K562 (cell line): ENCODE measurements around the gene SLC13A1.

Source experiments
- CTCF ChIP-seq, 3 experiments: IDR thresholded peaks in 2 of 3; conservative IDR thresholded peaks in 1 of 3; 2 replicates each; pipeline ENCODE4 v1.5.1; 2011 to 2012; ENCODE audit warnings: low read length in 3 of 3, mild to moderate bottlenecking in 3 of 3, control low read depth in 2 of 3, improper control_type of control experiment in 1 of 3, inconsistent platforms in 1 of 3, low read depth in 1 of 3, mixed read lengths in 1 of 3, moderate library complexity in 1 of 3; ENCODE audit not compliant: insufficient read depth in 2 of 3
- EGR1 ChIP-seq: fragments of 450-650 bp; conservative IDR thresholded peaks from 2 replicates; pipeline ENCODE4 v1.6.1; 2017; ENCODE audit warnings: mild to moderate bottlenecking
- HIVEP1 ChIP-seq: fragments of 250-450 bp; sonication (Bioruptor Pico); IDR thresholded peaks from 2 replicates; pipeline ENCODE4 v1.4.0; 2020; ENCODE audit warnings: mild to moderate bottlenecking
- HMG20B ChIP-seq: fragments of 250-450 bp; sonication (Bioruptor Pico); IDR thresholded peaks from 2 replicates; pipeline ENCODE4 v1.5.0; 2021; ENCODE audit warnings: mild to moderate bottlenecking
- MTA1 ChIP-seq: fragments of 450-650 bp; IDR thresholded peaks from 2 replicates; pipeline ENCODE4 v1.6.1; 2017; ENCODE audit warnings: borderline replicate concordance
- NFRKB ChIP-seq: fragments of 450-650 bp; IDR thresholded peaks from 2 replicates; pipeline ENCODE4 v1.6.1; 2016; ENCODE audit warnings: low read depth
- PHB ChIP-seq: fragments of 250-450 bp; sonication (Bioruptor Pico); IDR thresholded peaks from 2 replicates; pipeline ENCODE4 v1.5.0; 2021
- POU5F1 ChIP-seq: fragments of 150-350 bp; IDR thresholded peaks from 2 replicates; pipeline ENCODE4 v1.6.1; 2014; ENCODE audit warnings: borderline replicate concordance, low read length, low read depth, mild to moderate bottlenecking; ENCODE audit not compliant: partially characterized antibody
- RAD21 ChIP-seq, 2 experiments: fragments of 250-450 bp in 1 of 2; fragments of 450-650 bp in 1 of 2; sonication (Bioruptor Pico) in 1 of 2; formaldehyde crosslinking in 1 of 2; IDR thresholded peaks in 1 of 2; conservative IDR thresholded peaks in 1 of 2; 2 replicates each; pipeline versions ENCODE4 v1.4.0 to v1.8.0; 2020 to 2022; ENCODE audit warnings: mild to moderate bottlenecking in 2 of 2, moderate library complexity in 1 of 2
- ZNF165 ChIP-seq: fragments of 250-450 bp; sonication (Bioruptor Pico); IDR thresholded peaks from 2 replicates; pipeline ENCODE4 v1.4.0; 2020; ENCODE audit warnings: borderline replicate concordance
- ZNF263 ChIP-seq: sonication (generic); formaldehyde crosslinking; IDR thresholded peaks from 2 replicates; pipeline ENCODE4 v1.8.0; 2022; ENCODE audit warnings: mild to moderate bottlenecking, missing genetic modification reagents, borderline replicate concordance
- ZNF561 ChIP-seq: fragments of 450-650 bp; formaldehyde crosslinking; conservative IDR thresholded peaks from 2 replicates; pipeline ENCODE4 v1.4.0; 2020; ENCODE audit warnings: mild to moderate bottlenecking, moderate library complexity
- TF ChIP-seq, protein P1 (sequence below): fragments of 200-800 bp; sonication (Bioruptor generic); IDR thresholded peaks from 2 replicates; pipeline ENCODE4 v1.6.1; 2017; ENCODE audit warnings: missing genetic modification characterization, missing compliant biosample characterization

DNA sequence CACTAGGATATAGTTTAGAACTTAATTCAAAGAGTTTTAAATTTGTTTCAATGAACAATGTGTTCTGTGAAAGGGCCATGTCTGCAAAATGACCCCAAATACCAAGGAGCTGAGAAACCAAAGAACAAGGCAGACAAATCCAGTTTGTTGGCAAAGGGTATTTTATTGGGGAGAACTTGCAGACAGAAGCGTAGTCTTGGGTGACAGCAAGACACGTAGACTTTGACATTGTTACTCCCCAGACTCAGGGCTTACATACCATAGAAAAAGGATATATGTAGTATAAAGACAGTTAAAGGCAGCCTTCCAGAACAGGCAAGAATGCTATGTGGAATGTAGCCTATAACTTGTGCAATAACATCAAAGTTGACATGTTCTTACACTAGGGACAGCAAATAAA lies 109.3 kb downstream of the SLC13A1 start:
- TF ChIP-seq CTCF (IDR thresholded peaks at IDR 0.05 in 2 of 3, conservative IDR thresholded peaks at IDR 0.05 in 1 of 3; ENCODE audit: insufficient read depth in 2 of 3, low read depth in 1 of 3, low read length in 3 of 3) = no peak
- no peak for TF ChIP-seq ZNF263 (CRISPR knock-in tag)
- no peak for TF ChIP-seq PHB
- TF ChIP-seq RAD21 (CRISPR knock-in tag; conservative IDR thresholded peaks at IDR 0.05 in 1 of 2, IDR thresholded peaks at IDR 0.05 in 1 of 2) = no peak
- TF ChIP-seq MTA1 = no peak
- TF ChIP-seq EGR1 = no peak
- no peak for TF ChIP-seq ZNF561 (CRISPR knock-in tag)
- TF ChIP-seq HIVEP1 (CRISPR knock-in tag) = no peak
- no peak for TF ChIP-seq ZNF165 (CRISPR knock-in tag)
- no peak for TF ChIP-seq HMG20B (CRISPR knock-in tag)
- no peak for TF ChIP-seq POU5F1
- TF ChIP-seq NFRKB = no peak
- TF ChIP-seq, protein P1, sequence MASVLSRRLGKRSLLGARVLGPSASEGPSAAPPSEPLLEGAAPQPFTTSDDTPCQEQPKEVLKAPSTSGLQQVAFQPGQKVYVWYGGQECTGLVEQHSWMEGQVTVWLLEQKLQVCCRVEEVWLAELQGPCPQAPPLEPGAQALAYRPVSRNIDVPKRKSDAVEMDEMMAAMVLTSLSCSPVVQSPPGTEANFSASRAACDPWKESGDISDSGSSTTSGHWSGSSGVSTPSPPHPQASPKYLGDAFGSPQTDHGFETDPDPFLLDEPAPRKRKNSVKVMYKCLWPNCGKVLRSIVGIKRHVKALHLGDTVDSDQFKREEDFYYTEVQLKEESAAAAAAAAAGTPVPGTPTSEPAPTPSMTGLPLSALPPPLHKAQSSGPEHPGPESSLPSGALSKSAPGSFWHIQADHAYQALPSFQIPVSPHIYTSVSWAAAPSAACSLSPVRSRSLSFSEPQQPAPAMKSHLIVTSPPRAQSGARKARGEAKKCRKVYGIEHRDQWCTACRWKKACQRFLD (CRISPR knock-in tag) = no peak
